ENCODE results near the gene B3GALT5. TPM values are rescaled to one million over a fixed set of nuclear protein-coding genes. Genes with fewer than 3 reads are reported as not detected.

B3GALT5 gene
- total and polyA plus RNA-seq, 12 donors, result 0.07 to 0.60 (median 0.25) TPM; not detected in 2

DNA sequence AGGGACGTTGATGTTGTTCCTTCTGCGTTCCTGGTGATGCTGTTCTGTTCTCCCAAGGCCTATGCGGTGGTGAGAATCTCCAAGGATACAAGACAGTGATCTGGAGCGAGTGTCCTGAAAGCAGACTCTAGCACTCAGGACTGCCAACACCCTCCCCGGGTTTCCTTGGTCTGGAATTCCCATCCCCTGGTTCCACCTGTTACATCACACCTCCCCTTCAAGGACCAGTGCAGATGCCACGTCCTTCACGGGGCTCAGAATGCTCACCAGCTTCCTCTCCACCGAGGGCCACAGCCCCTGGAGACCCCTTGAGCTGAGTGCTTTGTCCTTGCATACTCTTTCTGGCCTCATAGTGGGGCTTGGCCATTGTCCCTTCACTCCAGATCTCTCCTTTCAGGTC, 43.5 kb downstream of the B3GALT5 start:
- H3K4me3 ChIP-seq, result no peak overlapping the region
- WGBS, 4 donors, result 75 to 86% (median 78%) methylated on average over 8 of the region's 8 CpGs
- no peaks in the 10 kb centered on the region for H3K36me3 ChIP-seq (replicated peaks in 1 of 2)
- DNase-seq, result peak in 1 of 7 donors; percentile 2
- H3K27ac ChIP-seq, result no peak overlapping the region
- H3K4me1 ChIP-seq (replicated peaks in 1 of 2), result no peaks in the 10 kb centered on the region
- intact Hi-C loops (cut with DNase I), result no loop called here
- TF ChIP-seq, protein P1, sequence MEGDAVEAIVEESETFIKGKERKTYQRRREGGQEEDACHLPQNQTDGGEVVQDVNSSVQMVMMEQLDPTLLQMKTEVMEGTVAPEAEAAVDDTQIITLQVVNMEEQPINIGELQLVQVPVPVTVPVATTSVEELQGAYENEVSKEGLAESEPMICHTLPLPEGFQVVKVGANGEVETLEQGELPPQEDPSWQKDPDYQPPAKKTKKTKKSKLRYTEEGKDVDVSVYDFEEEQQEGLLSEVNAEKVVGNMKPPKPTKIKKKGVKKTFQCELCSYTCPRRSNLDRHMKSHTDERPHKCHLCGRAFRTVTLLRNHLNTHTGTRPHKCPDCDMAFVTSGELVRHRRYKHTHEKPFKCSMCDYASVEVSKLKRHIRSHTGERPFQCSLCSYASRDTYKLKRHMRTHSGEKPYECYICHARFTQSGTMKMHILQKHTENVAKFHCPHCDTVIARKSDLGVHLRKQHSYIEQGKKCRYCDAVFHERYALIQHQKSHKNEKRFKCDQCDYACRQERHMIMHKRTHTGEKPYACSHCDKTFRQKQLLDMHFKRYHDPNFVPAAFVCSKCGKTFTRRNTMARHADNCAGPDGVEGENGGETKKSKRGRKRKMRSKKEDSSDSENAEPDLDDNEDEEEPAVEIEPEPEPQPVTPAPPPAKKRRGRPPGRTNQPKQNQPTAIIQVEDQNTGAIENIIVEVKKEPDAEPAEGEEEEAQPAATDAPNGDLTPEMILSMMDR (IDR thresholded peaks at IDR 0.05), result no peak
- TF ChIP-seq POLR2A (IDR thresholded peaks at IDR 0.05), result no peak
- no peaks in the 10 kb centered on the region for H3K27me3 ChIP-seq
- H3K9me3 ChIP-seq (replicated peaks in 1 of 3), result peaks cover 0 to 10% (median 0%) of the 10 kb centered on the region in 3 donors

GRCh38 chr21:39657091-39657689, 44.5 kb downstream of the B3GALT5 start:
- H3K4me1 ChIP-seq (replicated peaks in 1 of 2), result no peaks in the 10 kb centered on the region
- peaks cover 0 to 10% (median 0%) of the 10 kb centered on the region in 3 donors for H3K9me3 ChIP-seq (replicated peaks in 1 of 3)
- WGBS, 4 donors, result 90 to 95% (median 91%) methylated on average over 5 of the region's 5 CpGs
- DNase-seq, result peak in 1 of 7 donors; percentile 9
- H3K27ac ChIP-seq, result no peak overlapping the region
- H3K27me3 ChIP-seq, result no peaks in the 10 kb centered on the region
- no peaks in the 10 kb centered on the region for H3K36me3 ChIP-seq (replicated peaks in 1 of 2)
- H3K4me3 ChIP-seq, result no peak overlapping the region
- intact Hi-C loops (cut with DNase I), result no loop called here
- no peak for TF ChIP-seq POLR2A (IDR thresholded peaks at IDR 0.05)

DNA sequence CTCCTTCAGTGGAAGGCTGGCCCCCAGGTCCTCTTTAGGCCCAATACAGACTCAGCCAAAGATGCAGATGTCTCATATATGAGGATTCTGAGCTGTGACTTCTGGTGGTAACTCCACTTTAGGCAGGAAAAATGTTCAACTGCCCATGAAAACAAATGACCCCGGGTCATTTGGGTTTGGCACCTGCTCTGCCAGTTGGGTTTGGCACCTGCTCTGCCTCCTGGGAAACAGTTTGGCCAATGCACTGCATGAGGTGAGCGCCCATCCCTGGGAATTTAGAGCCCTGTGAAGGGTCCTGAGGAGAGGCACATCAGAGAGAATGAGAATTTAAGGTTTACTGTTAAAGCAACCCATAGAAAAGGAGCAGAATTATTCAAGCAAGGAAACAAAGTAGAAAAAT, 45.3 kb downstream of the B3GALT5 start:
- intact Hi-C loops (cut with DNase I), result no loop called here
- no peak for TF ChIP-seq POLR2A (IDR thresholded peaks at IDR 0.05)
- TF ChIP-seq, protein P1 (IDR thresholded peaks at IDR 0.05), result no peak
- Histone ChIP-seq H3K4me3 (no peak overlapping the region), H3K27ac (no peak overlapping the region), H3K27me3 (no peaks in the 10 kb centered on the region), H3K36me3 (replicated peaks in 1 of 2) (no peaks in the 10 kb centered on the region), H3K9me3 (replicated peaks in 1 of 3) (peaks cover 0 to 5% (median 0%) of the 10 kb centered on the region in 3 donors), H3K4me1 (replicated peaks in 1 of 2) (no peaks in the 10 kb centered on the region)
- WGBS, 4 donors, result 82 to 87% (median 84%) methylated on average over 2 of the region's 2 CpGs
- DNase-seq, result peak in 1 of 7 donors; percentile 21

GRCh38 chr21:39659070-39659815, 46.5 kb downstream of the B3GALT5 start:
- DNase-seq, result peak in 1 of 7 donors; percentile 18
- Histone ChIP-seq H3K9me3 (replicated peaks in 1 of 3) (no peaks in the 10 kb centered on the region), H3K36me3 (replicated peaks in 1 of 2) (no peaks in the 10 kb centered on the region), H3K27ac (no peak overlapping the region), H3K27me3 (no peaks in the 10 kb centered on the region), H3K4me1 (replicated peaks in 1 of 2) (no peaks in the 10 kb centered on the region), H3K4me3 (no peak overlapping the region)
- WGBS, 4 donors, result 77 to 91% (median 83%) methylated on average over 7 of the region's 7 CpGs
- no peak for TF ChIP-seq POLR2A (IDR thresholded peaks at IDR 0.05)
- TF ChIP-seq, protein P1 (IDR thresholded peaks at IDR 0.05), result no peak
- intact Hi-C loops (cut with DNase I), result no loop called here

All from adrenal gland (tissue), 12 donors.